ENCODE measurements around the gene LMTK3.

GRCh38 chr19:48491793-48492123 is 19.9 kb downstream of the LMTK3 start:
- TF ChIP-seq POLR2AphosphoS5 (IDR thresholded peaks at IDR 0.05; ENCODE audit: low read depth) (no peak), CTCF (IDR thresholded peaks at IDR 0.05; ENCODE audit: insufficient read depth, low read length) (no peak), REST (IDR thresholded peaks at IDR 0.05; ENCODE audit: insufficient replicate concordance, low read depth) (no peak), GABPA (IDR thresholded peaks at IDR 0.05; ENCODE audit: low read depth) (no peak)
